ENCODE measurements around the gene TMC2.
"Not testable (repeated sequence)": the region's sequence is repeated elsewhere in the genome, so short reads cannot be mapped to it uniquely, and the experiment has no call there.

The TMC2 gene

GRCh38 chr20:2663364-2663886 lies 127.1 kb downstream of the TMC2 start:
- DNase-seq (ENCODE audit: low read depth in 2 of 2): no peak

DNA sequence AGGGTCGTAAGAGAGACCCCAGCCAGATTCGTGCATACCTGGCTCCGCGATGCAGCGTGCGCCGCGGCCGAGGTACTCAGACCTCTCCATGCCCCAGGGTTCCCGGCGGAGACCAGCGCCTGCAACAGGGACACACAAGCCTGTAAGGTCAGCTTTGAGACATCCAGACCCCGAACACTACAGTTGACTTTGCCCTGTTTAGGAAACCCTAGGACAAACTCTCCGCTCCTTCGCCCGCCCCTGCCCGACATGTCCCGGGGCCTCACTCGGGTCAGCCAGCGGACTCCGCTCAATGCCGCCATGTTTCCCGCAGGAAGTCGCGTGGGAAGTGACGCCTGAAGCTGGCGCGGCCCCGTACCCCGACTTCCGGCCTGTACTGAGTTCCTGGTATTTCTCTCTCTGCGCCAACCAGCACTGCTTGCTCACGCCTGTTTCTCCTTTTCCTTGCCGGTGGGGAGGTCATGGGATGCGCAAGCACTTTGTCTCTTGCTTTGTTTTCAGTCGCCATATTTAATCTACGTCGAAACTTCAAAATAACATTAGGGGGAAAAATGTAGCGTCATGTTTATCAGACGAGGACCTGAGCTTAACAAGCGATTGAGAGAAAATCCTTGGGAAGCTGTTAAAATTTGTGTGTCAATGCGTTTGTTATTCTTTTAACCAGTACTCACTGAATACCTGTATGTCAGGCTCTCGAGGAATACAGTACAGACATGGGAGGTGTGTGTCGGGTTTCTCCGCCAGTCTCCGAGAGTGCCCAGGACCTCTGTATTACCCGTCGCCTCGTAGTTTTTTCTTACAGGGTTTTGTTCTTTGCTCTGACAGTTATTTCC lies 127.7 kb downstream of the TMC2 start, which contains the start of gene IDH3B:
Gene IDH3B, minus strand, starts transcription at position 330 of the 833 bp plus-strand sequence. Its CDS starts 28 bp downstream, at position 302.
- DNase-seq (ENCODE audit: low read depth in 2 of 2): peak; percentile 83 to 87

- no peak for DNase-seq (ENCODE audit: low read depth in 2 of 2)
Observed at GRCh38 chr20:2671977-2672376, 135.6 kb downstream of the TMC2 start.

DNA sequence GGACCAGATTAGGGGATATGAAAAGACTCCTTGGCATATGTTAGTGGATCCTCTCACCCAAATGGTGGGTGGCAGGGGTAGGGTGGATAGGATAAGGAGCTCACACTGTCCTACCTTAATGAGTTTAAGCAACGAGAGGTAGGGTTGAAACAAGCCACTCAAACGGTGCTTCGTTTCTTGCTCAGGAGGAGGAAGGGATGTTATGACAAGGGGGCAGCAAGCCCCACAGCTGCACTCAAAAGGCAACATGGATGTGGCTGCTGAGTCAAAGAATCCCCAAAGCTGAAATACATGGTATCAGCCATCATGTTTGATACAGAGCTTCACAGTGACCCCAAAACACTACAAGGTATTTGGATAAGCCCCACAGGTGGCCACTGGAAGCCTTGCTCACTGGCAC lies 136.1 kb downstream of the TMC2 start:
- DNase-seq (ENCODE audit: low read depth in 2 of 2): no peak

DNA sequence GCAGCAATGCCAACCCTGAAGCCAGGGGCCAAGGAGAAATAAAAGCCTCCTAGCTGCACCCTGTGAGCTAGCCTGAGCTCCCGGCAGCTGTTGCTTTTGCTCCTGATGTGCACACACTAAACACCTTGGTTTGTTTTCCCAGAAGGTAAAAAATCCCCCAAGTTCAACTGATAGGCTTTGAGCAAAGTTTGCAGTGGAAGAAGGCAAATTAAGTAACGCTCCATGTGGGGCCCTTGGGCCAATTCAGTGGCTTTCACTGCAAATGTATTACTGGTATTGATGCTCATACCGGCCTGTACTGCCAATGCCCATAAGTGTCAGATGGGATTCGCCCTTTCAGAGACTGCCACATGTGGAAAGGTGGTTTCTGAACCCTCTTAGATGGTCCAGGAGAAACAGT lies 137.1 kb downstream of the TMC2 start:
- no peak for DNase-seq (ENCODE audit: low read depth in 2 of 2)

- no peak for DNase-seq (ENCODE audit: low read depth in 2 of 2)
Observed at GRCh38 chr20:2680046-2680445, 143.7 kb downstream of the TMC2 start.

DNA sequence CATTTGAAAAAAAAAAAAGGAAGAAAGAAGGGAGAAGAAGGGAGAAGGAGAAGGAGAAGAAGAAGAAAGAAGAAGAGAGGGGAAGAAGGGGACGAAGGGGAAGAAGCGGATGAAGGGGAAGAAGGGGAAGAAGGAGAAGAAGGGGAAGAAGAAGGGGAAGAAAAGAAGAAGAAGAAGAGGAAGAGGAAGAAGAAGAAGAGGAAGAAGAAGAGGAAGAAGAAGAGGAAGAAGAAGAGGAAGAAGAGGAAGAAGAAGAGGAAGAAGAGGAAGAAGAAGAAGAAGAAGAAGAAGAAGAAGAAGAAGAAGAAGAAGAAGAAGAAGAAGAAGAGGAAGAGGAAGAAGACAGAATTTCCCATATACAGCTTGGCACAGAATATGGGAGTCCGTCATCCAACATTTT lies 145.7 kb downstream of the TMC2 start:
- not testable (repeated sequence) for DNase-seq (ENCODE audit: low read depth in 2 of 2)

DNA sequence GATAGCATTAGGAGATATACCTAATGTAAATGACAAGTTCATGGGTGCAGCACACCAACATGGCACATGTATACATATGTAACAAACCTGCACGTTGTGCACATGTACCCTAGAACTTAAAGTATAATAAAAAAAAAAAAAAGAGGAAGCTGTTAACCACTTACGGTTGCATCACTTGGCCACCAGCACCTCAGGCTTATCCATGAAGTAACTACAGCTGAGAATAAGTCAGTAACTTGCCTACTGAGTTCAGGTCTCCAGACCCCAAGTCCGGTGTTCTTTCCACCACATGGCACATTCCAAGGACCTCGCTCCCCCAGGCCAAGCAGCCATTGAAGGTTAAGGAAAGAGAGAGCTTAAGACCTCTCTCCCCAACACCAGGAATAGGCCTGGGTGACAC lies 148.4 kb downstream of the TMC2 start:
- DNase-seq (ENCODE audit: low read depth in 2 of 2): not testable (repeated sequence)

- DNase-seq (ENCODE audit: low read depth in 2 of 2): no peak
Observed at GRCh38 chr20:2687514-2687913, 151.1 kb downstream of the TMC2 start.

DNA sequence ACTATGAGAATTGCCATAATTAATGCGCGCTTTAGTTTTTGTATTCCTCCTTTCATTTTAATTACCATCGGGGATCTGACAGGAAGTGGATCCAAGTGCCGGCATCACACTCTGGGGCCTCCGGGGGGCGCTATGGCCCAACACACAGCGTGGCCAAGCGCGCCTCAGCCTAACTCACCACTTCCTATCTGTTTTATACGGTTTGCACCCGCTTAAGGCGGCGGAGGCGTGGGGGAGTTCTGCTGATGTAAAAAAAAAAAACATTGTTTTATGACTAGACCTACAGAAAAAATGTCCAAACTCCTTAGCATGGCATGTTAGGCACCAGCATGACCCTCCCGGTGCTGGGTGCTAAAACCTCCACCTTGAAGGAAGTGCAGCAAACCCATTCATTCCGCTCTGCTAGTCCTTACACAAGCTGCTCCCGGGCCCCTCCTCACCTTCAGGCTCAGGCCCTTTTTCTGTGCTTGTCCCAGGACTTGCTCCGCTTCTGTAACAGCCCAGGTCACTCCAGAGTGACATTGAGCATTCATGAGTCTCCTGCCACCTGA lies 151.7 kb downstream of the TMC2 start:
- DNase-seq (ENCODE audit: low read depth in 2 of 2): peak; percentile 54 to 65

- no peak for DNase-seq (ENCODE audit: low read depth in 2 of 2)
Observed at GRCh38 chr20:2690213-2690612, 153.8 kb downstream of the TMC2 start.

- no peak for DNase-seq (ENCODE audit: low read depth in 2 of 2)
Observed at GRCh38 chr20:2690718-2691117, 154.3 kb downstream of the TMC2 start.

DNA sequence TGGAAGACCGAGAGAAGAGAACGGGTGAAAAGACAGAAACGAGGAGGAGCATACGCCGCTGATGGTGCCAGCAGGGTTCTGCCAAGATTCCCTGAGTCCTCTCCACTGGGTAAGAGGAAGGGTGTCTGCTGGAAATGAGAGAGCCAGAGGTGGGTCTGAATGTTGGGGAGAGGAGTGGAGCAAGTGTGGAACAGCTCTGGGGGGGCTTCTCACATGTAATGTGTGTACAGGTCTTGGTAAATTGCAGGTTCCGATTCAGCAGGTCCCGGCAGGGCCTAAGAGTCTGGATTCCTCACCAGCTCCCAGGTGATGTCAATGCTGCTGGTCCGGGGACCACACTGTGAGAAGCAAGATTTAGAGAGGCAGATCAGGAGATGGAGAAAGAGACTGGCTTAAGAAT lies 154.8 kb downstream of the TMC2 start:
- DNase-seq (ENCODE audit: low read depth in 2 of 2): no peak

All from stimulated activated CD8-positive, alpha-beta memory T cell treated with anti-CD3 and anti-CD28 coated beads, Interleukin-2, amount 100 ng/mL, for 1 hour (primary cell).